Sigmoid colon (tissue), 7 donors: ENCODE data around the gene PTBP1. TPM values are rescaled to one million over a fixed set of nuclear protein-coding genes. Genes with fewer than 3 reads are reported as not detected.

Source experiments
- DNase-seq: peaks from one replicate; pipeline ENCODE4 v3.0.0-alpha.2; 2019
- H3K27ac ChIP-seq, 4 donors: fragments of 200-600 bp; sonication (generic); one replicate each; pipeline ENCODE4 v1.5.1; 2016 to 2019; ENCODE audit warnings: mild to moderate bottlenecking in 1 of 4
- H3K27me3 ChIP-seq, 3 donors: fragments of 200-600 bp; sonication (generic); one replicate each; pipeline ENCODE4 v1.5.1; 2019; ENCODE audit warnings: mild to moderate bottlenecking in 1 of 3
- H3K36me3 ChIP-seq, 4 donors: fragments of 200-600 bp; sonication (generic); one replicate each; pipeline ENCODE4 v1.5.1; 2016 to 2019
- H3K4me1 ChIP-seq, 4 donors: fragments of 200-600 bp; sonication (generic); one replicate each; pipeline ENCODE4 v1.5.1; 2017 to 2019
- H3K4me3 ChIP-seq, 4 donors: fragments of 200-600 bp; sonication (generic); one replicate each; pipeline ENCODE4 v1.5.1; 2017 to 2019; ENCODE audit warnings: mild to moderate bottlenecking in 2 of 4, moderate library complexity in 1 of 4
- H3K9me3 ChIP-seq, 4 donors: fragments of 200-600 bp in 3 of 4; sonication (generic) in 3 of 4; one replicate each; pipeline versions ENCODE4 v1.5.1 to v1.6.1; 2013 to 2019
- CTCF ChIP-seq, 4 experiments: fragments of 450-650 bp in 3 of 4; fragments of 200-600 bp in 1 of 4; IDR thresholded peaks; one replicate each; pipeline ENCODE4 v1.5.1; 2016 to 2019; ENCODE audit warnings: antibody characterized with exemption in 4 of 4, mild to moderate bottlenecking in 3 of 4, moderate library complexity in 2 of 4
- EP300 ChIP-seq, 4 donors: sonication (generic); formaldehyde crosslinking; IDR thresholded peaks; one replicate each; pipeline ENCODE4 v1.6.1; 2017; ENCODE audit warnings: antibody characterized with exemption in 4 of 4
- POLR2A ChIP-seq, 2 donors: fragments of 450-650 bp; IDR thresholded peaks; one replicate each; pipeline ENCODE4 v1.6.1; 2016; ENCODE audit warnings: antibody characterized with exemption in 2 of 2, mild to moderate bottlenecking in 2 of 2, moderate library complexity in 2 of 2
- POLR2AphosphoS5 ChIP-seq, 4 donors: sonication (generic); formaldehyde crosslinking; IDR thresholded peaks; one replicate each; pipeline ENCODE4 v1.6.1; 2017; ENCODE audit warnings: antibody characterized with exemption in 4 of 4
- WGBS, 2 donors: extraction: QIAGEN DNeasy Blood & Tissue Kit; methylation state at CpG; one replicate each; pipeline ENCODE4 v1.1.7; 2013; 5-methylcytosine and 5-hydroxymethylcytosine counted together
- intact Hi-C: fragments of 100-400 bp; cut with DNase I; formaldehyde crosslinking; loops from one replicate; pipeline ENCODE4 v1.15.1; 2023
- polyA plus RNA-seq, 3 donors: library from polyadenylated mRNA; stranded (reverse); fragments of 200-250 nt; gene quantifications; one replicate each; pipeline ENCODE4 v1.2.3, GENCODE V29; 2013
- total RNA-seq, 4 donors: library from RNA; depleted of rRNA; stranded (reverse); fragments of >200 nt; gene quantifications; one replicate each; pipeline ENCODE4 v1.1.0, GENCODE V29; 2016
- donor health status: healthy with polysubstance abuse.
- donor health status: Bipolar disorder and iron deficiency.
- donor health status: healthy.

Gene PTBP1
- total and polyA plus RNA-seq, 7 donors: 53.8 to 154 (median 78.7) TPM

GRCh38 chr19:807627-808422 lies 10.6 kb downstream of the PTBP1 start:
- peaks cover 61 to 91% (median 83%) of the 10 kb centered on the region in 4 donors for H3K36me3 ChIP-seq
- H3K27me3 ChIP-seq: no peaks in the 10 kb centered on the region
- no peak for TF ChIP-seq POLR2A (IDR thresholded peaks at IDR 0.05)
- TF ChIP-seq EP300 (IDR thresholded peaks at IDR 0.05): no peak
- no peak for TF ChIP-seq CTCF (IDR thresholded peaks at IDR 0.05)
- no peak for TF ChIP-seq POLR2AphosphoS5 (IDR thresholded peaks at IDR 0.05)
- H3K27ac ChIP-seq: no peak overlapping the region
- WGBS, 2 donors: 90 to 93% methylated on average over 44 of the region's 44 CpGs
- H3K4me1 ChIP-seq: peaks cover 0 to 13% (median 9%) of the 10 kb centered on the region in 4 donors
- H3K4me3 ChIP-seq: no peak overlapping the region
- intact Hi-C loops: no loop called here
- DNase-seq: no peak
- no peaks in the 10 kb centered on the region for H3K9me3 ChIP-seq

GRCh38 chr19:808423-808775 lies 11.1 kb downstream of the PTBP1 start:
- peaks cover 61 to 95% (median 86%) of the 10 kb centered on the region in 4 donors for H3K36me3 ChIP-seq
- no peak overlapping the region for H3K4me3 ChIP-seq
- no peak for TF ChIP-seq POLR2AphosphoS5 (IDR thresholded peaks at IDR 0.05)
- no peak for TF ChIP-seq EP300 (IDR thresholded peaks at IDR 0.05)
- no peak for TF ChIP-seq CTCF (IDR thresholded peaks at IDR 0.05)
- TF ChIP-seq POLR2A (IDR thresholded peaks at IDR 0.05): no peak
- H3K27ac ChIP-seq: no peak overlapping the region
- no peak for DNase-seq
- no peaks in the 10 kb centered on the region for H3K27me3 ChIP-seq
- H3K9me3 ChIP-seq: no peaks in the 10 kb centered on the region
- intact Hi-C loops: no loop called here
- peaks cover 0 to 8% (median 3%) of the 10 kb centered on the region in 4 donors for H3K4me1 ChIP-seq
- 92 to 94% methylated on average over 26 of the region's 26 CpGs for WGBS, 2 donors

GRCh38 chr19:810077-810855 lies 13.0 kb downstream of the PTBP1 start:
- no peaks in the 10 kb centered on the region for H3K9me3 ChIP-seq
- H3K27me3 ChIP-seq: no peaks in the 10 kb centered on the region
- H3K4me1 ChIP-seq: no peaks in the 10 kb centered on the region
- H3K27ac ChIP-seq: no peak overlapping the region
- TF ChIP-seq EP300 (IDR thresholded peaks at IDR 0.05) (no peak), POLR2A (IDR thresholded peaks at IDR 0.05) (no peak), POLR2AphosphoS5 (IDR thresholded peaks at IDR 0.05) (no peak), CTCF (IDR thresholded peaks at IDR 0.05) (no peak)
- intact Hi-C loops: no loop called here
- DNase-seq: no peak
- no peak overlapping the region for H3K4me3 ChIP-seq
- 85 to 89% methylated on average over 30 of the region's 30 CpGs for WGBS, 2 donors
- peaks cover 56 to 79% (median 72%) of the 10 kb centered on the region in 4 donors for H3K36me3 ChIP-seq

GRCh38 chr19:810883-811489 lies 13.7 kb downstream of the PTBP1 start:
- H3K4me3 ChIP-seq: no peak overlapping the region
- H3K27ac ChIP-seq: no peak overlapping the region
- intact Hi-C loops: no loop called here
- TF ChIP-seq POLR2AphosphoS5 (IDR thresholded peaks at IDR 0.05) (no peak), CTCF (IDR thresholded peaks at IDR 0.05) (no peak), EP300 (IDR thresholded peaks at IDR 0.05) (no peak), POLR2A (IDR thresholded peaks at IDR 0.05) (no peak)
- H3K4me1 ChIP-seq: no peaks in the 10 kb centered on the region
- no peak for DNase-seq
- H3K27me3 ChIP-seq: no peaks in the 10 kb centered on the region
- WGBS, 2 donors: 85 to 89% methylated on average over 25 of the region's 25 CpGs
- peaks cover 48 to 72% (median 65%) of the 10 kb centered on the region in 4 donors for H3K36me3 ChIP-seq
- no peaks in the 10 kb centered on the region for H3K9me3 ChIP-seq
